Measurements from ENCODE around the gene IRAK2. TPM values are rescaled to one million over a fixed set of nuclear protein-coding genes. Genes with fewer than 3 reads are reported as not detected.
A peak's percentile ranks its signal among the peaks of the same experiment; 100 is the strongest.

Gene IRAK2
- total RNA-seq, 6 experiments from 2014 or later, result 2.6 to 4.4 (median 3.5) TPM

GRCh38 chr3:10240799-10241198, 76.1 kb downstream of the IRAK2 start:
- no peak for TF ChIP-seq CTCF (IDR thresholded peaks at IDR 0.05)
- H3K4me3 Mint-ChIP-seq, result no peak overlapping the region
- no peak overlapping the region for H3K27ac Mint-ChIP-seq
- H3K4me1 Mint-ChIP-seq (ENCODE audit: low read depth), result peaks cover 14% of the 10 kb centered on the region
- DNase-seq, result no peak
- H3K27me3 Mint-ChIP-seq (ENCODE audit: insufficient read depth), result no peaks in the 10 kb centered on the region
- H3K9me3 Mint-ChIP-seq, result peaks cover 15% of the 10 kb centered on the region
- peaks cover 50% of the 10 kb centered on the region for H3K36me3 Mint-ChIP-seq (ENCODE audit: low read depth)

GRCh38 chr3:10242182-10243065, 77.7 kb downstream of the IRAK2 start:
- Mint-ChIP-seq H3K4me3 (no peak overlapping the region), H3K36me3 (ENCODE audit: low read depth) (peaks cover 45% of the 10 kb centered on the region), H3K27me3 (ENCODE audit: insufficient read depth) (no peaks in the 10 kb centered on the region; the same call in 1 of the 2 replicates), H3K4me1 (ENCODE audit: low read depth) (peaks cover 14% of the 10 kb centered on the region), H3K27ac (peak overlapping the region; percentile 84), H3K9me3 (peaks cover 25% of the 10 kb centered on the region)
- no peak for TF ChIP-seq CTCF (IDR thresholded peaks at IDR 0.05)
- DNase-seq, result peak; percentile 52

GRCh38 chr3:10244009-10244408, 79.3 kb downstream of the IRAK2 start:
- Mint-ChIP-seq H3K36me3 (ENCODE audit: low read depth) (peaks cover 42% of the 10 kb centered on the region), H3K4me1 (ENCODE audit: low read depth) (peaks cover 23% of the 10 kb centered on the region), H3K27me3 (ENCODE audit: insufficient read depth) (peaks cover 2% of the 10 kb centered on the region), H3K4me3 (no peak overlapping the region), H3K9me3 (peaks cover 33% of the 10 kb centered on the region), H3K27ac (no peak overlapping the region)
- no peak for TF ChIP-seq CTCF (IDR thresholded peaks at IDR 0.05)
- DNase-seq, result no peak

GRCh38 chr3:10245081-10245712, 80.5 kb downstream of the IRAK2 start:
- Mint-ChIP-seq H3K36me3 (ENCODE audit: low read depth) (peaks cover 38% of the 10 kb centered on the region), H3K27ac (no peak overlapping the region), H3K27me3 (ENCODE audit: insufficient read depth) (peaks cover 2% of the 10 kb centered on the region), H3K4me1 (ENCODE audit: low read depth) (peaks cover 32% of the 10 kb centered on the region), H3K9me3 (peaks cover 33% of the 10 kb centered on the region), H3K4me3 (no peak overlapping the region)
- no peak for DNase-seq
- TF ChIP-seq CTCF (IDR thresholded peaks at IDR 0.05), result no peak

- Mint-ChIP-seq H3K27ac (peak overlapping the region; percentile 88), H3K27me3 (ENCODE audit: insufficient read depth) (peaks cover 5% of the 10 kb centered on the region), H3K9me3 (peaks cover 33% of the 10 kb centered on the region), H3K4me1 (ENCODE audit: low read depth) (peaks cover 33% of the 10 kb centered on the region), H3K36me3 (ENCODE audit: low read depth) (peaks cover 53% of the 10 kb centered on the region), H3K4me3 (peak overlapping the region; percentile 92)
- no peak for TF ChIP-seq CTCF (IDR thresholded peaks at IDR 0.05)
- DNase-seq, result no peak
Measured at GRCh38 chr3:10247679-10248183, 83.0 kb downstream of the IRAK2 start.

All from HFFc6 (cell line).